Measurements from ENCODE around the gene EEIG1.

DNA sequence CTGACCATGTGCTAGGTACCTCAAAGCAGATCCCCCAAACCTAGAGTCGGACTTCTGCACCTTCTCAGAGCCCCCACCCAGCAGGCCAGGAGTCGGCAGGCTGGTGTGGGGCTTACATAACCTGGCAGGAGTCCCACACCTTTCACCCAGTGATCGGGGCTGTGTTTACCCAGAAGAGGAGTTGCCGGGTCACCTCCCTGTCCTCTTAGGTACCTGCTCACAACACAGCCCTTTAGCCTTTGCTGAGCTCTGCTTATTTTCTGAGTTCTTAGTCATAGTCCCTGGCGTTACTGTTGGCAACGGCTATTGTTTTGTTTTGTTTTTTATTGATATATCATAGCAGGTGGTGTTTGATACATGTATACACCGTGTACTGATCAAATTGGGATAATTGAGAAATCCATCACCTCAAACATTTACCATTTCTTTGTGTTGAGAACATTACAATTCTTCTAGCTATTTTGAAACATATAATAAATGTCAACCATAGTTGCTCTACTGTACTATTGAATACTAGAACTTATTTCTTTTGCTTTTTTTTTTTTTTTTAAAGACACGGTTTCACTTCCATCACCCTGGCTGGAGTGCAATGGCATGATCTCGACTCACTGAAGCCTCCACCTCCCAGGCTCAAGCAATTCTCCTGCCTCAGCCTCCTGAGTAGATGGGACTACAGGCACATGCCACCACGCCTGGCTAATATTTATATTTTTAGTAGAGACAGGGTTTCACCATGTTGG, 10.4 kb upstream of the EEIG1 start:
- TF ChIP-seq ZNF274 (IDR thresholded peaks at IDR 0.05; ENCODE audit: low read depth, low read length): no peak
- no peak for TF ChIP-seq YY1 (IDR thresholded peaks at IDR 0.05; ENCODE audit: insufficient read depth, insufficient read length)
- no peak for TF ChIP-seq SUZ12 (IDR thresholded peaks at IDR 0.05; ENCODE audit: extremely low read depth, insufficient read depth, insufficient read length)

All from NT2/D1 (cell line).